HG03469 (cell line): ENCODE results near the gene TWIST2.

Source experiments
- ATAC-seq: cut with Tn5 transposase; IDR thresholded peaks from one replicate; pipeline ENCODE4 v1.9.1; 2021; ENCODE audit warnings: mild to moderate bottlenecking, moderate library complexity, moderate number of reproducible peaks; ENCODE audit not compliant: unreplicated experiment

The TWIST2 gene

DNA sequence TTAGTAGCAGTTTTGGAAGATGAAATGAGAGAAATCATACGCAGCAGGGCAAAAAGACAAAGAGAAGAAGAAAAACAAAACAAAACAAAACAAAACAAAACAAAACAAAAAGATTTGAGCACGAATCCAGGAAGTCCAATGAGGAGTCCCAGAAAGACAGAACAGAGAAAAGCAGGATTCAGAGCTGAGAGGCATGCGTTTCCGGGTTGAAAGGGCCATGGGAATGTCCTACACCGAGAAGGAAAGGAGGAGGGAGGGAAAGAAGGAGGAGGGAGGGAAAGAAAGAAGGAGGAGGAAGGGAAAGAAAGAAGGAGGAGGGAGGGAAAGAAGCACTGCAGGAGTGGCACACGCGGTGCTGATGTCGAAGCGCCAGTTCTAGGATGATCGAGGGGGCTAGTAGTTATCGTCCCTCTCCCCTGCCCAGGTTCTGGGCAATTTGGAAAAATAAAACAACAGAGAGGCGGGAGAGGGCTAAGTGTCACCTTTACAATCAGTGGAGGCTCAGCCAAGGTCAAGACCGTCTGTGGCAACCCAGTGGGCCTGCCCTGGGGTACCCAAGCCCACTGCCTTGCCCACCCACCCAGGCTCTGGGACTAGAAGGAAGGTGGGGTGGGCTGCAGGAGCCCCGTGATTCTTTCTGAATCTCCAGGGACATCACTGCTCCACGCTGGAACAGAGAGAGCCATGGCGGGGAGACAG, 68.4 kb downstream of the TWIST2 start:
- no peak for ATAC-seq

DNA sequence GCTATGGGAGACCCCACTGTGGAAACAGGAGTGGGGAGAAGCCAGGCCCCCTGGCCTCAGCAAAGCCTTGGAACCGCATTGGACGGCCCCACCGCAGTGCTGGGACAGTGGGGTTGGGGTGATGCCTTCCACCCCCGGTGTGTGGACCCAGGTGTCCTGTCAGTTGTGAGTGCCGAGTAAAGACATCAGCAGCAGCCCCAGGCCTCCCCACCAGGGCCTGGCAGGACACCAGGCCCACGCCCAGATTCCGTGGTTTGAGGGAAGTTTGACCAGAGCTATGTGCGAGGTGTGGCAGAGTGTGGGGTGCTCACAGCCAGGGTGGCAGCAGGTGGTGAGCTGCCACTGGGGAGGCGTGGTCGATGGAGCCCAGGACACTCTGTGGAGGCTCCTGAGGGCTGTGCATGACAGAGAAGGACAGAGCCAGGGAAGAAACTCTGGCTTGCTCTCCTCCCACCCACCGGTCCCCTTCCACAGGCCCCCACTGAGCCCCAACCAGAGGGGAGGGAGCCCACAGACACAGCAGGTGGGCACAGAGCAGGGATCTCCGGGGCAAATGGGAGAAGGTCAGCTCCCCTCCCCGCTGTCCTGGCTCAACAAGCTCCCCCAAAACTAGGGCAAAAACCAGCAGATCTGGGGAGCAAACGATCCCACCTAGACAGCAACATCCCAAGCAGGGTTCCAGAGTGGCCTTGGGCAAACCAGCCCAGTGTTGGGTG, 69.1 kb downstream of the TWIST2 start:
- ATAC-seq = no peak

DNA sequence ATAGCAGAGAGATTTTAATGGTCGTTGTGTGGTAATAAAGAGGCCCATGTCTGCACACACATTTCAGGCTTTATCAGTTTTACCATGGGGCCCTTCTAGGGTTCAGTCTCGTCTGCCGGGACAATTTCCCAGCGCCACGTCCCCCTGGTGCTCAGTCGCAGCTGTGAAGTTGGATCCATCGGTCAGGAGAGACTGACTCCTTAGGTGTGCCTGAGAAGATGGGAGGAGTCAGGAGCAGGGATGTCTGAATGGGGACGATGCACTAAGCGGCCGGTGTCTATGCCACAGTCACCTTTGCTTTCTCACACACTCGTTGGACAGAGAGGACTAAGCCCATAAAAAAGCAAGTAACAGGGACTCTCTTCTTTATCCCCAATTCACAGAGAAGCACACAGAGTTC, 71.4 kb downstream of the TWIST2 start:
- no peak for ATAC-seq

DNA sequence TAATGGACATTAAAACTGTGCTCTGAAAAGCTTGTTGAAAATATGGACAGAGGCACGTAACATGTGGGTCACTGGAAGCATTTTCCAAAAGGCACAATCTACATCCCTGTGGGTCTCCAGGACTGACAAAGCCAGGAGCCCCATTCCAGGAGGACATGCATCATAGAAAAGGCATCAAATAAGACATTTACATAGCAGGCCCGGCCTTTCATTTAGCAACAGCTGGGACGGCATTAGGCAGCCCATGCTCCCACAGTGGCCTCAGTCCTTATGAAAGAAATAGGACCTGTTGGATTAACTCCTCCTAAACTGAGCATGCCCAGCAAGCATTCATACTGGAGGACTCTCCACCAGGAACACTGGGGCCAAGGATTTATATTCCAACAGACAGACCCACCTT, 72.2 kb downstream of the TWIST2 start:
- ATAC-seq = no peak

DNA sequence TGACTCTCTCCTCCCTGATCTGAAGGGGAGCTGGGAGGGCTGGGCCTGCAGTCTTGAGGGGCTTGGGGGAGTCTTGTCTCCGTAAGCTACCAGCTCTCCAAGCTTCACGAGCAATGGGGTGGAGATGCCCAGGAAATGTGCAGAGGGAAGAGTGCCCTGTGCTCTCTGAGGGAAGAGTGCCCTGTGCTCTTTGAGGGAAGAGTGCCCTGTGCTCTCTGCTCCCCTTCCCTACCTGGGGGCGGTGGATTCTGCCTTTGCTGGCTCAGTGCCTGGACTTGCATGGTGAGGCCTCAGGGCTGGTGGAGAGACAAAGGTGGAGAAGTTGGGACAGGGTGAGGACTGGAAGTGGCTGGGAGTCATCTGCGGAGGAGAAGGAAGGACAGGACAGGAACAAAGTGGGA, 72.7 kb downstream of the TWIST2 start:
- no peak for ATAC-seq

DNA sequence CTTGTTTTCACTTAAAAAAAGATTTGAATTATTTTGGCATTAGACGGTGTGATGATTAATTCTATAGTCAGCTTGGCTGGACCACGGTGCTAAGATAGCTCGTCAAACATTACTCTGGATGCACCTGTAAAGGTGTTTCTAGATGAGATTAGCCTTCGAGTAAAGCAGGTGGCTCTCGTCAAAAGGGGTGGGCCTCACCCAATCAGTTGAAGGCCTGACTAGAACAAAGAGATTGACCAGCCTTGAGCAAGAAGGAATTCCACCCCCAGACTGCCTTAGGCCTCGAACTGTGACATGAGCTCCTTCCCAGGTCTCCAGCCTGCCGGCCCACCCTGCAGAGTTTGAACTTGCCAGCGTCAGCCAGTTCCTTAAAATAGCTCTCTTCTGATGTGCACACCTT, 73.4 kb downstream of the TWIST2 start:
- no peak for ATAC-seq

DNA sequence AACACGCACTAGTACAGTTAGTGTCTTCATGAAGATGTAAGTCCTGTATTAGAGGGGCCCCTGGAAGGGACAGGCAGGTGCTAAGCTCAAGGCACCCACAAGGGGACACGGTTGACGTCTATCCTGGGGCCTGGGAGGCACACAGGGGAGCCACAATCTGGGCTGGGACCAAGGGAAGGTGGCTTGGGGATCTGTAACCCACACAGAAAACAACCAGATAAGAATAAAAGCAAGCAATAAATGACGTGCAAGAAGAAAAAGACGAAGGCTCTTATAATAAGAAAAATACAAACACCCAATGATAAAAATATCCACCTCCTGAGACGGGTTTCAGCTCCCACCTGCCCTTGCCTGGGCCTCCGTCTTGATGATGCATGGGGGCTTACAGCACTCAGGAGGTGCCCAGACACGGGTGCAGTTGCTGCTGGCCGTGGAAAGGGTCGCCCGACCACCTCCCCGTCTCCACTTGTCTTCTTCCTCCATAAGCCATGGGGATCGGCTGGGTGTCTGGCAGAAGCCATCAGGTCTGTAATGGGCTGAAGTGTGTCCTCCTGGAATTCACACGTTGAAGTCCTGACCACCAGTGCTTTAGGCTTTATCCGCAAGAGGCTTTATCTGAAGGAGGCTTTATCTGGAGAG, 73.9 kb downstream of the TWIST2 start:
- no peak for ATAC-seq

DNA sequence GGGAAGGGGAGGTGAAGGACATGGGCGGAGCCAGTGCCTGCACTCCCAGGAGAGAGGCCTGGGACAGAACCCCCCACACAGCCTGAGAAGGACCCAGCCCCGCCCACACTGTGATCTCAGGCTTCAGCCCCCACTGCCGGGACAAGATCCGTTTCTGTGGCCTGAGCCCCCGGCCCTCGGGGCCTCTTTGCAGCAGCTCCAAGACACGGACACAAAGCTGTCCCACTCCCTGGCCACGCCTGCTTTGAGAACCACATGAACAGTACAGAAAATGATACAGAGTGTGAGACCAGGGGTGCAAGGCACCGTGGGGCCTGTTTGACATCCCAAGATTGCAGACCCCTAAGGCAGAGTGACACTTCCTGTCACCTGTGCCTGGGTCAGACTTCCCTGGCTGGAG, 74.5 kb downstream of the TWIST2 start:
- no peak for ATAC-seq

DNA sequence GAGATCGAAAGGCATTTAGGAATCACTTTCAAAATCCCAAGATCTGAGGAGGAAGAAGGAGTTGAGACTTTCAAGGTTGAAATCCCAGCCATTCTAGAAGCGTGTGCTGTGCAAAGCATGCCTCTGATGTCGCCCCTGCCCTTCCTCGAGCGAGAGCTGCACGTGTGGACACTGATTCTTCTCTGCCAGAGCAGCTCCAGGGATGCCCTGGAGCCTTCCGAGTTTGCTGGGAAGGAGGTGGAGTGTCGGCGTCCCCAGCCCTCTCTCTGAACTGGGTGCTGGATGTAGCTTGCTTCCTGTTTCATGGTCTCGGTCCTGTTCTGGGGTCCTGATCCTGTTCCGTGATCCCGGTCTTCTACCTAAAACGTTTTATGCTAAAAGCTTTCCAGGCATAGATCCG, 76.1 kb downstream of the TWIST2 start:
- no peak for ATAC-seq

DNA sequence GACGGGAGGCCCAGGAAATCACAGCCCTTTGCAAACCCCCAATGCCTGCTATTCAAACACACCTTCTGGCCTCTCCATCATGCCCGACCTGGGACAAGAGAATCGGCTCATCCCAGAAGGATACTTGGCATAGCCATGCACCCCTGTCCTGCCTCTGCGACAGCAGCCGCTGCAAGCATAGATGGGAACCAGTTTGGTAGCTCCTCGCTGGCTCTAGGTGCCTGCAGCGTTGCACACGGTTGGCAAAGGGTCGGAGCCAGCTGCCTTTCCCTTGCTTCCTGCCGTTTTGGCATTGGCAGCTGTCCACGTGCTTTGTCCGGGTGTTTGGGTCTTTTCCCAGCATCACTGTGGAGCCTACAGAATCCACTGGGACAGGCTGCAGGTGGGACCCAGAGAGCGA, 76.9 kb downstream of the TWIST2 start:
- no peak for ATAC-seq

DNA sequence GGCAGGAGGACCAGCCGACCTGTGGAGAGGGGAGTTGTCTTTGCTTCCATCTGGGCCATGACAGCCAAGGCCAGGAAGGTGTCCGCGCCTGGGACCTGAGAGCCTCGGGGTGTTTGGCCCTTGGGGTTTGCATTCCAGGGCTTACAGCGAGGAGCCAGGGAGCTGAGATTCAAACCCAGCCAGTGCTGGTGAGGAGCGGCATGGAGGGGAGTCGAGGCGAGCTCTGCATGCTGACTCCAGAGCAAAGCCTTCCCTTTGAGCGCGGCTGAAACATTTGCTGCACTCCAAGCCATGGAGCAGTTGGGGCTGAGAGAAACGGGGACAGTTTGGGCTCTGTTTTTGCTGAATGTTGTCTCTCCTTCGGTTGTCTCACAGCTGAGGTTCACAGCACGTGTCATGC, 77.4 kb downstream of the TWIST2 start:
- ATAC-seq = no peak

DNA sequence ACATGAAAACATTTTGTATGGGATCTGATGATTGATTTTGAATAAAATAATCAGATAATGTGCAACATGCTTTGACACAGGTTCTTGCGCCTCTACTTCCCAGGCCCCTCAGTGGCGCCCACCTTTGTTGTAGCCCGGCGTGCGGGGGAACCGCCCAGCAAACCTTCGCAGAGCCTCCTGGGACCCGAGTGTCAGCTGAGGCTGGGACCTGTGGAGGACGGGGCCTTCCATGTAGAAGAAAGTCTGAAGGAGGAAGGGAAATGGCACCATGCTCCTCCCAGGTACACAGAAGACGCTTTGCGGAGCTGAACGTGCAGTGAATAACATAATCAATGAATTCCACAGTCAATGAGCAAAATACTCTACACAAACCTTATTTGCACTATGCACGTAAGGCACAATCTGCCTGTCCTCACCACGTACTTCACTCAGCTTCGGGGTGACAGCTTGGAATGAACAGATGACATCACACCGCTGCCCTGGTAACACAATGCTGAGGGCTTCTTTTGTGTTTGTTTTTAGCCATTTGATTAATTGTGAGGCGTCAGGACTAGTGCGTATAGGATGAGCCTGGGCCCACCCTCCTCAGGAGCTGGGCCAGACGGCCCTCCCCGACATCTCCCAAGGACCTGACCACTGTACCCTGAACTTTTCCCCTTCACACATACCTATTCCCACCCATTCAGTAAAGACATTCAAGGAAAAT, 78.1 kb downstream of the TWIST2 start:
- ATAC-seq = no peak

DNA sequence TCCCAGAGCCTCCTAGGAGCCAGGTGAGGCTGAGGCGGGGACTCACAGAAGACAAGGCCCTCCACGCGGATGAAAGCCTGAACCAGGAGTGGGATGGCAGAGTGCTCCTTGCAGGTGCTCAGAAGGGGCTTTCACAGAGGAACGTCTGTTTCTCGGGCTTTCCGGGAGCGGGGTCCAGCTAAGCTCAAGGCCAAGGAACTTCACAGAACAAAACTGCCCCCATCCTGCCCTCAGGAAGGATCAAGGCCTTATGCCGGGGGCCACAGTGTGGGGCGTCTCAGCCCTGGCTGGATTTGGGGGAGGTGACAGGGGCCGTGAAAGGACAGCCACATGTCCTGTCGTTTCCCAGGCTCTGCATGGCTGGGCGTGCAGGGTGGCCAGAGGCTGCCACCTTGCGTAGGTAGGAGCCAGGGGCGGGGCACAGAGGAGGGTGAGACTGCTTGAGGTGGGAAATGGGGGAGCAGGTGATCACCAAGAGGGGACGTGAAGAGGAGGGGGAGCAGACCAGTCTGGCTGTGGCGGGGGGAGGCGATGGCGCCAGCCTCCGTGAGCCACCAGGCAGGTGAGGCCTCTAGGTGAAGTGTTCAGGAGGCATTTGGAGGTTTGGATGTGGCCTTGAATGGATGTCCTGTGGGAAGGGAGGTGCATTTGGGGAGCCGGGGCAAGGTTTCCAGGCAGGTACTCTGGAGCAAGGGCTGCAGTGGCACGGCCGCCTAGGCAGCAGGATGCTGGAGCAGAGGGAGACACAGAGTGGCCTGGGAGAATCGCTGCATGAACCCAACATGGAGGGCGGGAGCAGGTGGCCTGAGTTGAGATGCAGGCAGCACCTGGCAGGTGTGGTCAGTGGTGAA, 79.1 kb downstream of the TWIST2 start:
- no peak for ATAC-seq

DNA sequence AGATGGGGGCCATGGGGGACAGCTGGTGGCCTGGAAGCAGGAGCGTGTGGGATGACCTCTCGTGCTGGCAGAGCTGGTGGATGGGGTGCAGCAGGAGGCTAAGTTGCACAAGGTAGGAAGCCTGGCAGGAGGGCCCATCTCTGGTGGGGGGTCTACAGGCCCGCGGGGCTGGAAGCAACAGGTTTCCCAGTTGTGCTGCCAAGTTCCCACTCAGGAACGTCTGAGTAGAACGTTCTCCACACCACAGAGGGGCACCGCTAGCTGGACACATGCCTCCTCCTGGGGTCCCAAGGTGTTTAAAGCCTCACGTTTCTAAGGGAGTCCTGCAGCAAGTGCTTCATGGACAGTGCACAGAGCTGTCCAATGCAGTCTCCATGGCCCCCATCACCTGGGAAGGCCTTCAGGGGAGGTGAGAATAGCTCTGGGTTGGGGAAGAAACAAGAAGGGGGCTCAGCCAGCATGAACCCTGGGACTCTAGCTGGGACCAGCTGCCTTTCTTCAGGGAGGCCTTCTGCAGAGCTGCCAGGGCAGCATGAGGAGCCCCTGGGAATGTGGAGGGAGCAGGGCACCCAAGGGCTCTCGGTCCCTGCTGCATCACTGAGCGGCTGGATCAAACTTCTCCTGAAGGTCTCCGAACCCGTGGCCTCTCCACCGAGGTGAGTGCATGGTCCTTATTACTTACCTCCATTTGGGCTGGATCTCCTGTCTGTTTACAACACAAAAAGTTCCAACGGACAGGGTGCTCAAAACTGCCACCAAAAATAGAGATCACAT, 80.0 kb downstream of the TWIST2 start:
- ATAC-seq = no peak

DNA sequence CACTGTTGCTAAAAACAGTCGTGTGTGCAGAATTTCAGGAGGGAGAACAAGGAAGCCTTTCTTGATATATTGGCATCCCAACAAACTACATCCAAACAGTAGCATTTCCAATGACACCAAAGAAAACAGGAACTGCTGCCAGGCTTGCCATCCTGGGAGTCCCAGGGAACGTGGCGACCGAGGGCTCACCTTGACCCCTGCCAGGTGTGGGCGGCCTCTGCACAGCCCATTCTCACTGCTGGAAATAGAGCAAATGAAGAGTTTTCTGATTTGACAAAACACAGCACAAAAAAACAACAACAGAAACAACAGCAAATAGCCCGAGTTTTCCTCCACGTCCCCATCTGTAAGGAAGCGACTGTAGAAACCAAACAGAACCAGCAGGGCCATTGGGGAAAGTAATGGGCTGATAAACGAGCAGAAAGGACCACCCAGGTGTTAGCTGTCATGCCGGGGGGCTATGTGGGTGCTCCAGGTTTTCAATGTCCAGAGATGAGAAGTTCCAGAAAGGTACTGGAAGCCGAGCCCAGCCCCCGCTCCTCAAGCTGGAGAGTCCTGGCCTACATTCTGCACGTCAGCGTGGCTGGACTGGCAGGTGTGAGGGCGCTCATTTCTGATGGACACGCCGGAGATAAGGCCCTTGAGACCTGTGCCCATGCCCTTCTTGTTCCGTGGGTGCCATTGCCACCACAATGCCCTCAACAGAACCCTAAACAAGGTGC, 80.8 kb downstream of the TWIST2 start:
- no peak for ATAC-seq

DNA sequence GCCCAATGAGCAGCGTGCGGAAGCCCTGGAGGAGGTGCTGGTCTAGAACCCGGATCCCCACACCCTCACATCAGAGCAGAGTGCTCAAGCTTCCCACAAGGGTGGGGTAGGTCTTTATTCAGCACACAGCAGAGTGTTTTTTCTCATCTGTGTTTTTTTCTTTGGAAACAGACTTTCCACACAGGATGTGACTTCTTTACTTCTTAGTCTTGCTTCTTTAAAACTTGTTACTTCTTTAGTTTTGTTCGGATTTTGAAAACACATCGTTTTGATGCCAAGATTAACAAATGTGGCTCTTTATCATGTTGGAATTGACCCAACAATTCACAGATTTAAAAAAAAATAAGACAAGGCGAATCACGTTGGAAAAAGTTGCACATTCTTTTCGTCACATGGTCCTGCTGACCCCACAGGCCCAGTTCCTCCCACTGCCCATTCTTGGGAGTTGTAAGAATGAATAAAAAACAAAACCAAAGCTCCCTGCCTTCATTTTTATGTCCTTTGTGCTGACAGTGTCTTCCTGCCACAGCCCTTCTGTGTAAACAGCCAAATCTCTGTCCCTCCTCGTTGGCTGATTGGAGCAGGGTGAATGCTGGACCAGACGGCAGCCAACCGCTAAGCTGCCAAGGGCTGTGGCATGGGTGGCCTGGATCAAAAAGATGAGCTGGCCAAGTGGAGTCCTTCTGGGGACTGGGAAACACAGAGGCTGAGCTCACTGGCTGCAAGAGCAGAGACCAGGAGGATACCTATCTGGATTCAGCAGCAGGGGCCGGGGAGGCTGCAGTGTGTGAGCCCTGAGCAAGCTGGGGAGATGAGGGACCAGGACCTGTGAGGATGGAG, 81.6 kb downstream of the TWIST2 start:
- ATAC-seq = no peak

DNA sequence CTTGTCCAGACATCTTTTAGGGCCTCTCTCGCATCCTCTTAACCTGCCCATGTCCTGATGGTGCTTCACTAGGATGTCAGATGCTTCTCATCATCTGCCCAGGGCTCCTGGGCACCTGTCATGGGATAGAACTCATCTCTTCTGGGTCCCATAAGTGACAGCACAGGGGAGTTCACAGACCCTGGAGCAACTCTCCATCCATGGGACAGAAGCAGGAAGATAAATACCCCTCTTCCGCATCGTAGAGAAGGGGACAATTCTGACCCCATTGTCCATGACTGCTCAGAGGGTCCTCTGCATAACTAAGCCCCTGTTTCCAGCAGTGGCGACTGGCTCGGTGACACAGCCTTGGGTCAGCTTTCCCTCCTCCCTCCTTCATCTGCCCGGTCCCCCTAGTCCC, 82.3 kb downstream of the TWIST2 start:
- no peak for ATAC-seq
